Prostate gland (tissue), 2 donors: ENCODE data around the gene BDKRB2.

Experiments used
- POLR2A ChIP-seq: fragments of 450-650 bp; IDR thresholded peaks from one replicate; pipeline ENCODE4 v1.6.1; 2016; ENCODE audit warnings: antibody characterized with exemption, mild to moderate bottlenecking
- POLR2AphosphoS5 ChIP-seq: sonication (generic); formaldehyde crosslinking; IDR thresholded peaks from one replicate; pipeline ENCODE4 v1.6.1; 2017; ENCODE audit warnings: antibody characterized with exemption
- TF ChIP-seq, protein P1 (sequence below), 4 experiments: fragments of 200-600 bp in 2 of 4; fragments of 450-650 bp in 2 of 4; sonication (generic) in 2 of 4; IDR thresholded peaks; 1 replicate in 3 of 4; 2 replicates in 1 of 4; pipeline ENCODE4 v1.5.1; 2016 to 2019; ENCODE audit warnings: antibody characterized with exemption in 4 of 4, mild to moderate bottlenecking in 2 of 4, moderate library complexity in 2 of 4

DNA sequence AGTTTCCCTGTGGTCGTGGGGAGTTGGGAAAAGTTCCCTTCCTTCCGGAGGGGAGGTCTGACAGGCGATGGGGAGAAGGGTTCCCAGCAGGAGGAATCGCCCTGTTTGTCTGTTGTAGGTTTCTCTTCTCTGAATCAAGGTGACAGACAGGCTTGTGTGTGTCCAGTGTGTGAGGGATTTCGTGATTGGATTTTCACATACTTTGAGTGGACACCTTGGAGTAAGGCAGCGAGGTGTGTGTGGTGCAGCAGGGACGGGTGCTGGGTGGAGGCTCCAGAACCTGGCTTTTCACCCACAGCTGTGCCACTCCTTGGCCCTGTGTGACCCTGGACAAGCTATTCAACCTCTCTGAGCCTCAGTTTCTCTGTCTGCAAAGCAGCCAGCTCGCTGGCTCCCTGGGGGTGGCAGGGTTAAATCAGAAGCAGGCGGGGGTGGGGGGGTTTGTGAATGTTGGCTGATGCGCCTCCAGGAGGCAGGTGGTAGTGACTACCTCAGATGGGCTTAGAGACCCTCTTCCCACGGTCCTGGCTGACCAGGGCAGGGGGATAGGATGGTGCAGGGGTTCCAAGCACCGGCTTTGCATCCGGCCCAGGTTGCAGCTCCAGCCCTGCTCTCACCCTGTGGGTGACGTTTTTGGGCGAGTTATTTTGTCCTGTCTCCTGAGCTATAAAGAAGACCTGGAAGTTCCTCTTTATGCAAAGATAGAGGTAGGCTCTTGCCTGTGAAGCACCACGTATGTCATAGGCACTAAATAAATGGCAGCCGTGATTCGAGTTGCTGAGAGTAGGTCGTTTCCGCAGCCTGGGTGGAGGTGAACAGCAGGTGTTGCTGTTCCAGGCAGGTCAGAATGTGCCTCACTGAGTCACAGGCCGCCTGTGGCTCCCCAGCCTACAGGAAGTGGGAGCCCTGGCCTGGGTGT, 679 bp downstream of the BDKRB2 start:
- TF ChIP-seq POLR2A (no peak), POLR2AphosphoS5 (no peak)
- TF ChIP-seq, protein P1, sequence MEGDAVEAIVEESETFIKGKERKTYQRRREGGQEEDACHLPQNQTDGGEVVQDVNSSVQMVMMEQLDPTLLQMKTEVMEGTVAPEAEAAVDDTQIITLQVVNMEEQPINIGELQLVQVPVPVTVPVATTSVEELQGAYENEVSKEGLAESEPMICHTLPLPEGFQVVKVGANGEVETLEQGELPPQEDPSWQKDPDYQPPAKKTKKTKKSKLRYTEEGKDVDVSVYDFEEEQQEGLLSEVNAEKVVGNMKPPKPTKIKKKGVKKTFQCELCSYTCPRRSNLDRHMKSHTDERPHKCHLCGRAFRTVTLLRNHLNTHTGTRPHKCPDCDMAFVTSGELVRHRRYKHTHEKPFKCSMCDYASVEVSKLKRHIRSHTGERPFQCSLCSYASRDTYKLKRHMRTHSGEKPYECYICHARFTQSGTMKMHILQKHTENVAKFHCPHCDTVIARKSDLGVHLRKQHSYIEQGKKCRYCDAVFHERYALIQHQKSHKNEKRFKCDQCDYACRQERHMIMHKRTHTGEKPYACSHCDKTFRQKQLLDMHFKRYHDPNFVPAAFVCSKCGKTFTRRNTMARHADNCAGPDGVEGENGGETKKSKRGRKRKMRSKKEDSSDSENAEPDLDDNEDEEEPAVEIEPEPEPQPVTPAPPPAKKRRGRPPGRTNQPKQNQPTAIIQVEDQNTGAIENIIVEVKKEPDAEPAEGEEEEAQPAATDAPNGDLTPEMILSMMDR (IDR thresholded peaks at IDR 0.05) = no peak
